HepG2 (cell line): ENCODE measurements around the gene UBAC1. TPM values are rescaled to one million over a fixed set of nuclear protein-coding genes. Genes with fewer than 3 reads are reported as not detected.

ENCODE experiments used
- DPF2 ChIP-seq: sonication (generic); formaldehyde crosslinking; IDR thresholded peaks from 2 replicates; pipeline ENCODE4 v1.4.0; 2020; ENCODE audit warnings: mild to moderate bottlenecking, low read depth, missing genetic modification reagents, borderline replicate concordance
- HIVEP1 ChIP-seq: sonication (generic); formaldehyde crosslinking; IDR thresholded peaks from 2 replicates; pipeline ENCODE4 v1.4.0; 2020; ENCODE audit warnings: mild to moderate bottlenecking, missing genetic modification reagents
- HMGA1 ChIP-seq: sonication (generic); formaldehyde crosslinking; conservative IDR thresholded peaks from 2 replicates; pipeline ENCODE4 v1.4.0; 2020; ENCODE audit warnings: missing genetic modification reagents
- MLX ChIP-seq: IDR thresholded peaks from 2 replicates; pipeline ENCODE4 v1.6.1; 2016
- MXD3 ChIP-seq: IDR thresholded peaks from 2 replicates; pipeline ENCODE4 v1.6.1; 2016; ENCODE audit warnings: mild to moderate bottlenecking, missing biosample characterization, missing genetic modification reagents
- MYPOP ChIP-seq: sonication (generic); formaldehyde crosslinking; IDR thresholded peaks from 2 replicates; pipeline ENCODE4 v1.8.1; 2023; ENCODE audit warnings: mild to moderate bottlenecking, moderate library complexity, missing genetic modification reagents
- PATZ1 ChIP-seq: sonication (generic); formaldehyde crosslinking; IDR thresholded peaks from 2 replicates; pipeline ENCODE4 v1.4.0; 2020; ENCODE audit warnings: missing genetic modification reagents
- RCOR2 ChIP-seq: IDR thresholded peaks from 2 replicates; pipeline ENCODE4 v1.6.1; 2016; ENCODE audit warnings: missing biosample characterization, missing genetic modification reagents
- SOX13 ChIP-seq, 3 experiments: fragments of 450-650 bp in 1 of 3; sonication (generic) in 1 of 3; formaldehyde crosslinking in 1 of 3; IDR thresholded peaks in 2 of 3; conservative IDR thresholded peaks in 1 of 3; 2 replicates each; pipeline versions ENCODE4 v1.5.0 to v1.6.1; 2016 to 2020; ENCODE audit warnings: antibody characterized with exemption in 1 of 3, mild to moderate bottlenecking in 1 of 3, missing compliant biosample characterization in 1 of 3, missing genetic modification reagents in 1 of 3, moderate library complexity in 1 of 3
- TCF12 ChIP-seq, 2 experiments: fragments of 450-650 bp in 1 of 2; sonication (generic) in 1 of 2; formaldehyde crosslinking in 1 of 2; IDR thresholded peaks; 2 replicates each; pipeline versions ENCODE4 v1.6.1 to v1.8.0; 2017 to 2022; ENCODE audit warnings: antibody characterized with exemption in 1 of 2, mild to moderate bottlenecking in 1 of 2, missing genetic modification reagents in 1 of 2, moderate library complexity in 1 of 2
- TEAD3 ChIP-seq: optimal IDR thresholded peaks from 2 replicates; pipeline ENCODE3; 2016; ENCODE audit warnings: borderline replicate concordance
- UBTF ChIP-seq: sonication (generic); formaldehyde crosslinking; IDR thresholded peaks from 2 replicates; pipeline ENCODE4 v1.4.0; 2020; ENCODE audit warnings: mild to moderate bottlenecking, missing genetic modification reagents
- ZFX ChIP-seq: sonication (generic); formaldehyde crosslinking; IDR thresholded peaks from 2 replicates; pipeline ENCODE4 v1.4.0; 2020; ENCODE audit warnings: mild to moderate bottlenecking, low read depth, missing genetic modification reagents, moderate library complexity
- ZGPAT ChIP-seq: IDR thresholded peaks from 2 replicates; pipeline ENCODE4 v1.6.1; 2016; ENCODE audit warnings: mild to moderate bottlenecking
- ZNF512B ChIP-seq: sonication (generic); formaldehyde crosslinking; IDR thresholded peaks from 2 replicates; pipeline ENCODE4 v1.5.1; 2020; ENCODE audit warnings: missing genetic modification reagents, mild to moderate bottlenecking, borderline replicate concordance
- ZNF639 ChIP-seq: conservative IDR thresholded peaks from 2 replicates; pipeline ENCODE4 v1.6.1; 2018; ENCODE audit warnings: missing genetic modification reagents
- polyA plus RNA-seq, 8 experiments: library from polyadenylated mRNA; depleted of rRNA in 3 of 8; stranded (reverse) in 7 of 8; unstranded in 1 of 8; fragments of >200 nt; fragmentation: Illumina TruSeq in 4 of 8; extraction: Trizol in 4 of 8; gene quantifications; 2 replicates each; pipeline versions ENCODE4 v1.2.1 to v1.2.3, GENCODE V29; 2011 to 2016; ENCODE audit warnings: low read depth in 4 of 8, missing spikeins in 1 of 8, mixed read lengths in 1 of 8; ENCODE audit not compliant: insufficient read depth in 1 of 8
- total RNA-seq, 5 experiments: library from RNA; depleted of rRNA; stranded (reverse); fragments of >200 nt; fragmentation: Illumina TruSeq; extraction: Trizol; gene quantifications; 2 replicates each; pipeline ENCODE4 v1.2.3, GENCODE V29; 2016; ENCODE audit warnings: low read depth in 1 of 5

UBAC1 gene
- total and polyA plus RNA-seq, 2 of the 13 experiments (the other 11 are each of a cell fraction or from before 2014, with no cell fraction given) = 32.2 to 34.1 TPM

GRCh38 chr9:136002881-136003280, 41.7 kb upstream of the UBAC1 start (continued):
- TF ChIP-seq PATZ1 (CRISPR knock-in tag) (peak; percentile 72; the same call in 1 of the 2 replicates), TEAD3 (CRISPR knock-in tag) (peak; percentile 94), DPF2 (CRISPR knock-in tag) (no peak), MLX (CRISPR knock-in tag) (0 out of 2 replicates have a peak, but pooled peaks have one; percentile 37), ZNF639 (no peak), TCF12 (IDR thresholded peaks at IDR 0.05) (no peak), TCF12 (CRISPR knock-in tag; IDR thresholded peaks at IDR 0.05) (no peak), MYPOP (CRISPR knock-in tag) (no peak), ZFX (CRISPR knock-in tag) (peak; percentile 52; the same call in 1 of the 2 replicates), UBTF (CRISPR knock-in tag) (peak; percentile 37), RCOR2 (no peak), SOX13 (IDR thresholded peaks at IDR 0.05) (no peak), SOX13 (CRISPR knock-in tag; conservative IDR thresholded peaks at IDR 0.05 in 1 of 2, IDR thresholded peaks at IDR 0.05 in 1 of 2) (no peak; a peak in 1 of 4 replicates), HIVEP1 (no peak), HMGA1 (CRISPR knock-in tag) (no peak), MXD3 (CRISPR knock-in tag) (no peak), ZGPAT (CRISPR knock-in tag) (no peak), ZNF512B (CRISPR knock-in tag) (no peak)
